SK-N-SH (cell line): Measurements from ENCODE around the gene SEC61B. TPM values are rescaled to one million over a fixed set of nuclear protein-coding genes. Genes with fewer than 3 reads are reported as not detected.

ENCODE experiments used
- CTCF ChIA-PET: fragments of 300-600, 350-600 bp; formaldehyde crosslinking; extraction: SDS; loops from one replicate; lab custom pipeline; 2021; lab: Yijun Ruan, JAX
- POLR2A ChIA-PET: fragments of 350-600 bp; sonication (Branson Sonifier 250); formaldehyde crosslinking; extraction: SDS; loops from one replicate; lab custom pipeline; 2020; ENCODE audit warnings: antibody characterized with exemption, inconsistent platforms; lab: Yijun Ruan, JAX
- DNase-seq: peaks from one replicate; pipeline ENCODE4 v3.0.0; 2012
- H2AFZ ChIP-seq: fragments of 200-600 bp; sonication (generic); 2 replicates; pipeline ENCODE4 v1.8.1; 2016; ENCODE audit warnings: antibody characterized with exemption, mild to moderate bottlenecking, low read depth
- H3F3A ChIP-seq: fragments of 200-600 bp; sonication (generic); replicated peaks from 2 replicates; pipeline ENCODE3; 2016; ENCODE audit warnings: antibody characterized with exemption, mild to moderate bottlenecking; ENCODE audit not compliant: insufficient read depth
- H3K27ac ChIP-seq, 2 experiments: fragments of 200-500 bp in 1 of 2; fragments of 200-600 bp in 1 of 2; sonication (Bioruptor generic) in 1 of 2; sonication (generic), shearing (Covaris generic) in 1 of 2; 2 replicates each; pipeline versions ENCODE4 v1.5.1 to v1.6.1; 2014 to 2016; ENCODE audit warnings: low read depth in 2 of 2, inconsistent platforms in 1 of 2, low read length in 1 of 2, mild to moderate bottlenecking in 1 of 2, mixed read lengths in 1 of 2
- H3K27me3 ChIP-seq: fragments of 200-600 bp; sonication (generic), shearing (Covaris generic); 2 replicates; pipeline ENCODE4 v1.6.1; 2016; ENCODE audit warnings: mixed run types; ENCODE audit not compliant: insufficient read depth
- H3K36me3 ChIP-seq, 2 experiments: fragments of 200-500 bp in 1 of 2; fragments of 200-600 bp in 1 of 2; sonication (Bioruptor generic) in 1 of 2; sonication (generic) in 1 of 2; replicated peaks in 1 of 2; 2 replicates each; pipeline versions ENCODE3 to v1.5.1; 2014 to 2016; ENCODE audit warnings: low read length in 1 of 2, mild to moderate bottlenecking in 1 of 2; ENCODE audit not compliant: insufficient read depth in 2 of 2, control insufficient read depth in 1 of 2
- H3K4me1 ChIP-seq, 2 experiments: fragments of 200-500 bp in 1 of 2; fragments of 200-600 bp in 1 of 2; sonication (Bioruptor generic) in 1 of 2; sonication (generic), shearing (Covaris generic) in 1 of 2; 2 replicates each; pipeline versions ENCODE4 v1.5.1 to v1.6.1; 2014 to 2016; ENCODE audit warnings: low read depth in 1 of 2, low read length in 1 of 2, mixed run types in 1 of 2; ENCODE audit not compliant: insufficient read depth in 2 of 2, control insufficient read depth in 1 of 2
- H3K4me2 ChIP-seq: fragments of 200-600 bp; sonication (generic), shearing (Covaris generic); 2 replicates; pipeline ENCODE4 v1.6.1; 2017; ENCODE audit warnings: mixed run types
- H3K4me3 ChIP-seq, 2 experiments: fragments of 200-500 bp in 1 of 2; fragments of 200-600 bp in 1 of 2; sonication (Bioruptor generic) in 1 of 2; sonication (generic), shearing (Covaris generic) in 1 of 2; 2 replicates each; pipeline versions ENCODE4 v1.5.1 to v1.8.1; 2014 to 2016; ENCODE audit warnings: low read depth in 2 of 2, inconsistent platforms in 1 of 2, low read length in 1 of 2, mild to moderate bottlenecking in 1 of 2, mixed read lengths in 1 of 2, moderate library complexity in 1 of 2
- H3K79me2 ChIP-seq: fragments of 200-600 bp; sonication (generic); 2 replicates; pipeline ENCODE4 v1.8.1; 2017; ENCODE audit warnings: mild to moderate bottlenecking; ENCODE audit not compliant: insufficient read depth
- H3K9ac ChIP-seq: fragments of 200-600 bp; sonication (generic); 2 replicates; pipeline ENCODE4 v1.6.1; 2017; ENCODE audit warnings: mixed run types
- H3K9me2 ChIP-seq: fragments of 200-600 bp; sonication (generic); 2 replicates; pipeline ENCODE4 v1.6.1; 2017; ENCODE audit warnings: mixed run types
- H3K9me3 ChIP-seq: fragments of 200-600 bp; sonication (generic); 2 replicates; pipeline ENCODE4 v1.6.1; 2017; ENCODE audit warnings: mixed run types, mild to moderate bottlenecking, moderate library complexity
- H4K20me1 ChIP-seq: fragments of 200-600 bp; sonication (generic); 2 replicates; pipeline ENCODE4 v1.6.1; 2017; ENCODE audit warnings: mild to moderate bottlenecking, mixed run types; ENCODE audit not compliant: insufficient read depth
- ELF1 ChIP-seq: IDR thresholded peaks from 2 replicates; pipeline ENCODE4 v1.4.0; 2012
- EP300 ChIP-seq, 2 experiments: IDR thresholded peaks; 2 replicates each; pipeline versions ENCODE4 v1.4.0 to v1.6.1; 2012; ENCODE audit warnings: borderline replicate concordance in 1 of 2, low read depth in 1 of 2, low read length in 1 of 2
- EZH2phosphoT487 ChIP-seq: fragments of 200-600 bp; sonication (generic); IDR thresholded peaks from 2 replicates; pipeline ENCODE4 v1.6.1; 2017; ENCODE audit warnings: low read depth, mixed run types, mild to moderate bottlenecking, antibody characterized with exemption, moderate library complexity, borderline replicate concordance
- FOXJ3 ChIP-seq: sonication (generic); formaldehyde crosslinking; IDR thresholded peaks from 2 replicates; pipeline ENCODE4 v1.5.1; 2020; ENCODE audit warnings: mild to moderate bottlenecking, missing genetic modification reagents
- MEF2A ChIP-seq: IDR thresholded peaks from 2 replicates; pipeline ENCODE4 v1.4.0; 2012; ENCODE audit warnings: low read depth, borderline replicate concordance
- MXI1 ChIP-seq: IDR thresholded peaks from 2 replicates; pipeline ENCODE4 v1.6.1; 2012; ENCODE audit warnings: mild to moderate bottlenecking, low read depth, low read length, improper control_type of control experiment
- RAD21 ChIP-seq: IDR thresholded peaks from 2 replicates; pipeline ENCODE4 v1.6.1; 2012; ENCODE audit warnings: mild to moderate bottlenecking, low read length
- TAF1 ChIP-seq: IDR thresholded peaks from 2 replicates; pipeline ENCODE4 v1.6.1; 2012; ENCODE audit warnings: low read depth, mild to moderate bottlenecking, low read length, moderate library complexity, borderline replicate concordance
- TCF12 ChIP-seq: IDR thresholded peaks from 2 replicates; pipeline ENCODE4 v1.4.0; 2012
- TEAD4 ChIP-seq: IDR thresholded peaks from 2 replicates; pipeline ENCODE4 v1.4.0; 2012; ENCODE audit warnings: mild to moderate bottlenecking, borderline replicate concordance; ENCODE audit not compliant: insufficient read depth
- YY1 ChIP-seq: IDR thresholded peaks from 2 replicates; pipeline ENCODE4 v1.4.0; 2012; ENCODE audit warnings: low read depth, mild to moderate bottlenecking
- WGBS: methylation state at CpG from one replicate; pipeline ENCODE4 v1.1.6; 2017; ENCODE audit warnings: low lambda C conversion rate; 5-methylcytosine and 5-hydroxymethylcytosine counted together
- polyA plus RNA-seq, 3 experiments: library from polyadenylated mRNA; depleted of rRNA; stranded (reverse); fragments of >200 nt; gene quantifications; 2 replicates each; pipeline ENCODE4 v1.2.3, GENCODE V29; 2012
- TF ChIP-seq, protein P1 (sequence below): fragments of 200-600 bp; sonication (generic); IDR thresholded peaks from 2 replicates; pipeline ENCODE4 v1.6.1; 2017; ENCODE audit warnings: antibody characterized with exemption, mild to moderate bottlenecking, moderate library complexity
- TF ChIP-seq, protein P2 (sequence below): IDR thresholded peaks from 2 replicates; pipeline ENCODE4 v1.4.0; 2012; ENCODE audit warnings: low read depth
- TF ChIP-seq, protein P3 (sequence below): IDR thresholded peaks from 2 replicates; pipeline ENCODE4 v1.6.1; 2012; ENCODE audit warnings: mild to moderate bottlenecking, low read depth, low read length, moderate library complexity
- TF ChIP-seq, protein P4 (sequence below): IDR thresholded peaks from 2 replicates; pipeline ENCODE4 v1.4.0; 2012; ENCODE audit warnings: low read depth, borderline replicate concordance
- TF ChIP-seq, protein P5 (sequence below): fragments of 150-350 bp; IDR thresholded peaks from 2 replicates; pipeline ENCODE4 v1.6.1; 2016; ENCODE audit warnings: mild to moderate bottlenecking, low read depth, low read length

The SEC61B gene
- polyA plus RNA-seq, 1 of the 3 experiments (the other 2 are of a cell fraction) = 174 TPM

DNA sequence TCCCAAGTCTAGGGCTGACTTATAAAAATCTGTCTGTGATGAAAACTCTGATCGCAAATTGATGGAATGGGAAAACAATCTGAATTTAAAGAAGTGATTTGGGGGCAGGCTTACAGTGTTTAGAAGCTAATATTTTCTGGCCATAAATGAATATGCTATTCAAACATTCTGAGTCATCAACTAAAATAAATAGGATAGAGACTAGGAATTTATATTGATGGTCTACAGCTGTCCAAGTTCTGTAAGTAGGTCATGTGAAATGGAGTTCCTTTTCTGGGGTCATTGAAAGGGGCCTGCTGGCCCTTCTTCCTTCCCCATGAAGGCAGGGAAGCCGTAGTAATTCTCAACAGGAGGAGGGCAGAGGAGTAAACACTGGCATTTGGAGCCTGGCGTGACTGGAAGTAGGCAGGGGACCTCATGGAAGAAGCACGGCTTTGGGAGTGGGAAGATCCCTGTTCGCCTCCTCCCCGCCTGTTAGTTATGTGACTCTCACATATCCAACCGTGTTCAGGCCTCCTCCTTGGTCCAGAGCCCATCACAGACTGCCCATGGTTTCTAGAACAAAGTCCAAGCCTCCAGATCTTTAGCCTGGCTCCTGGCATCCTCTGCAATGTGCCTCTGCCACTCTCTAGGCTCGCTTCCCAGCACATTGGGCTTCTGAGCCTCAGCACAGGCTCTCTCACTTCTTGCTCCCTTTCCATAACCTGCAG is 32.0 kb upstream of the SEC61B start (continued):
- TF ChIP-seq, protein P1, sequence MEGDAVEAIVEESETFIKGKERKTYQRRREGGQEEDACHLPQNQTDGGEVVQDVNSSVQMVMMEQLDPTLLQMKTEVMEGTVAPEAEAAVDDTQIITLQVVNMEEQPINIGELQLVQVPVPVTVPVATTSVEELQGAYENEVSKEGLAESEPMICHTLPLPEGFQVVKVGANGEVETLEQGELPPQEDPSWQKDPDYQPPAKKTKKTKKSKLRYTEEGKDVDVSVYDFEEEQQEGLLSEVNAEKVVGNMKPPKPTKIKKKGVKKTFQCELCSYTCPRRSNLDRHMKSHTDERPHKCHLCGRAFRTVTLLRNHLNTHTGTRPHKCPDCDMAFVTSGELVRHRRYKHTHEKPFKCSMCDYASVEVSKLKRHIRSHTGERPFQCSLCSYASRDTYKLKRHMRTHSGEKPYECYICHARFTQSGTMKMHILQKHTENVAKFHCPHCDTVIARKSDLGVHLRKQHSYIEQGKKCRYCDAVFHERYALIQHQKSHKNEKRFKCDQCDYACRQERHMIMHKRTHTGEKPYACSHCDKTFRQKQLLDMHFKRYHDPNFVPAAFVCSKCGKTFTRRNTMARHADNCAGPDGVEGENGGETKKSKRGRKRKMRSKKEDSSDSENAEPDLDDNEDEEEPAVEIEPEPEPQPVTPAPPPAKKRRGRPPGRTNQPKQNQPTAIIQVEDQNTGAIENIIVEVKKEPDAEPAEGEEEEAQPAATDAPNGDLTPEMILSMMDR = no peak
- no peak for TF ChIP-seq TEAD4

DNA sequence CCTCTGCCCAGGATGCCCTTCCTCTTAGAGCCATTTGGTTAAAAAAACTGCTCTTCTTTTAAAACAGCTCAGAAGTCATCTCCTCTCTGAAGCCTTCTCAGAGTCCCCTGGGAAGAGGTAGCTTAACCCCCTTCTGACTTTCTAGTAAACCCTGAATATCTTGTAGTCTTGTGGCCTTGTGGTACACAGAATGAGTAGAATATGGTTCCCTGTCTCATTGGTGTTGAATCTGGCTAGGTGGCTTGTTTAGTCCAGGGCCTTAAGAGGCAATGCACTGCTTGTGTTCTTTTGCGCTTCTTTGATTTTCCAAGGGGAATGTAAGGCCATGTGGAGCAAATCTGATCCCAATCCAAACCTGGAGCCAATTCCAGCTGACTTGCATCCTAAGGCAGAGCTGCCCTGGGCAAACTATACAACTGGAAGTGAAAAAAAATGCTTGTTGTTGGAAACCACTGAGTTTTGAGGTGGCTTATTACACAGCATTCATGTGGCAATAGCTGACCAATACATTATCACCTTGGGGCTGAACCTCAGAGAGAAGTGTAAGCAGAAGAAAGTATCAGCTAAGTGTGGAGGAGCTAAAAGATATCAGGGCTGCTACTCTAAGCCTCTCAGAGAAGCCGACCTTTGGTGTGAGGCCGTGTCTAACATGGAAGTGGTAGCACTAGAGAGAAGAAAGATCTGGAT is 31.3 kb upstream of the SEC61B start:
- Histone ChIP-seq H3K9me2 (no peaks in the 10 kb centered on the region), H3K27me3 (no peaks in the 10 kb centered on the region), H3K79me2 (no peaks in the 10 kb centered on the region), H3K4me1 (peaks cover 0 to 4% of the 10 kb centered on the region in 2 experiments; a peak in 1 of 4 replicates), H3F3A (no peaks in the 10 kb centered on the region), H3K27ac (no peak overlapping the region), H3K9me3 (no peaks in the 10 kb centered on the region), H4K20me1 (no peaks in the 10 kb centered on the region), H3K9ac (no peak overlapping the region), H2AFZ (no peak overlapping the region), H3K36me3 (no peaks in the 10 kb centered on the region), H3K4me2 (no peak overlapping the region), H3K4me3 (no peak overlapping the region)
- no peak for DNase-seq
- 63% methylated on average over 3 of the region's 3 CpGs for WGBS
- TF ChIP-seq, protein P2, sequence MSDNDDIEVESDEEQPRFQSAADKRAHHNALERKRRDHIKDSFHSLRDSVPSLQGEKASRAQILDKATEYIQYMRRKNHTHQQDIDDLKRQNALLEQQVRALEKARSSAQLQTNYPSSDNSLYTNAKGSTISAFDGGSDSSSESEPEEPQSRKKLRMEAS = no peak
- TF ChIP-seq TCF12 = no peak
- no peak for TF ChIP-seq TEAD4
- no peak for TF ChIP-seq TAF1
- TF ChIP-seq, protein P3, sequence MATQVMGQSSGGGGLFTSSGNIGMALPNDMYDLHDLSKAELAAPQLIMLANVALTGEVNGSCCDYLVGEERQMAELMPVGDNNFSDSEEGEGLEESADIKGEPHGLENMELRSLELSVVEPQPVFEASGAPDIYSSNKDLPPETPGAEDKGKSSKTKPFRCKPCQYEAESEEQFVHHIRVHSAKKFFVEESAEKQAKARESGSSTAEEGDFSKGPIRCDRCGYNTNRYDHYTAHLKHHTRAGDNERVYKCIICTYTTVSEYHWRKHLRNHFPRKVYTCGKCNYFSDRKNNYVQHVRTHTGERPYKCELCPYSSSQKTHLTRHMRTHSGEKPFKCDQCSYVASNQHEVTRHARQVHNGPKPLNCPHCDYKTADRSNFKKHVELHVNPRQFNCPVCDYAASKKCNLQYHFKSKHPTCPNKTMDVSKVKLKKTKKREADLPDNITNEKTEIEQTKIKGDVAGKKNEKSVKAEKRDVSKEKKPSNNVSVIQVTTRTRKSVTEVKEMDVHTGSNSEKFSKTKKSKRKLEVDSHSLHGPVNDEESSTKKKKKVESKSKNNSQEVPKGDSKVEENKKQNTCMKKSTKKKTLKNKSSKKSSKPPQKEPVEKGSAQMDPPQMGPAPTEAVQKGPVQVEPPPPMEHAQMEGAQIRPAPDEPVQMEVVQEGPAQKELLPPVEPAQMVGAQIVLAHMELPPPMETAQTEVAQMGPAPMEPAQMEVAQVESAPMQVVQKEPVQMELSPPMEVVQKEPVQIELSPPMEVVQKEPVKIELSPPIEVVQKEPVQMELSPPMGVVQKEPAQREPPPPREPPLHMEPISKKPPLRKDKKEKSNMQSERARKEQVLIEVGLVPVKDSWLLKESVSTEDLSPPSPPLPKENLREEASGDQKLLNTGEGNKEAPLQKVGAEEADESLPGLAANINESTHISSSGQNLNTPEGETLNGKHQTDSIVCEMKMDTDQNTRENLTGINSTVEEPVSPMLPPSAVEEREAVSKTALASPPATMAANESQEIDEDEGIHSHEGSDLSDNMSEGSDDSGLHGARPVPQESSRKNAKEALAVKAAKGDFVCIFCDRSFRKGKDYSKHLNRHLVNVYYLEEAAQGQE = no peak
- TF ChIP-seq RAD21 = no peak
- no peak for TF ChIP-seq FOXJ3
- no peak for TF ChIP-seq MEF2A
- TF ChIP-seq MXI1 = no peak
- TF ChIP-seq EP300 (IDR thresholded peaks at IDR 0.05; ENCODE audit: borderline replicate concordance in 1 of 2, low read depth in 1 of 2, low read length in 1 of 2) = no peak
- TF ChIP-seq, protein P4, sequence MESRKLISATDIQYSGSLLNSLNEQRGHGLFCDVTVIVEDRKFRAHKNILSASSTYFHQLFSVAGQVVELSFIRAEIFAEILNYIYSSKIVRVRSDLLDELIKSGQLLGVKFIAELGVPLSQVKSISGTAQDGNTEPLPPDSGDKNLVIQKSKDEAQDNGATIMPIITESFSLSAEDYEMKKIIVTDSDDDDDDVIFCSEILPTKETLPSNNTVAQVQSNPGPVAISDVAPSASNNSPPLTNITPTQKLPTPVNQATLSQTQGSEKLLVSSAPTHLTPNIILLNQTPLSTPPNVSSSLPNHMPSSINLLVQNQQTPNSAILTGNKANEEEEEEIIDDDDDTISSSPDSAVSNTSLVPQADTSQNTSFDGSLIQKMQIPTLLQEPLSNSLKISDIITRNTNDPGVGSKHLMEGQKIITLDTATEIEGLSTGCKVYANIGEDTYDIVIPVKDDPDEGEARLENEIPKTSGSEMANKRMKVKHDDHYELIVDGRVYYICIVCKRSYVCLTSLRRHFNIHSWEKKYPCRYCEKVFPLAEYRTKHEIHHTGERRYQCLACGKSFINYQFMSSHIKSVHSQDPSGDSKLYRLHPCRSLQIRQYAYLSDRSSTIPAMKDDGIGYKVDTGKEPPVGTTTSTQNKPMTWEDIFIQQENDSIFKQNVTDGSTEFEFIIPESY = no peak
- TF ChIP-seq ELF1 = no peak
- TF ChIP-seq EZH2phosphoT487 = no peak
- TF ChIP-seq, protein P5, sequence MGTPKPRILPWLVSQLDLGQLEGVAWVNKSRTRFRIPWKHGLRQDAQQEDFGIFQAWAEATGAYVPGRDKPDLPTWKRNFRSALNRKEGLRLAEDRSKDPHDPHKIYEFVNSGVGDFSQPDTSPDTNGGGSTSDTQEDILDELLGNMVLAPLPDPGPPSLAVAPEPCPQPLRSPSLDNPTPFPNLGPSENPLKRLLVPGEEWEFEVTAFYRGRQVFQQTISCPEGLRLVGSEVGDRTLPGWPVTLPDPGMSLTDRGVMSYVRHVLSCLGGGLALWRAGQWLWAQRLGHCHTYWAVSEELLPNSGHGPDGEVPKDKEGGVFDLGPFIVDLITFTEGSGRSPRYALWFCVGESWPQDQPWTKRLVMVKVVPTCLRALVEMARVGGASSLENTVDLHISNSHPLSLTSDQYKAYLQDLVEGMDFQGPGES = no peak
- TF ChIP-seq YY1 = no peak
- TF ChIP-seq, protein P1 = no peak
- CTCF ChIA-PET = no interaction called here
- POLR2A ChIA-PET = no interaction called here
